Breast epithelium (tissue), 3 donors: ENCODE results near the gene ASB3.
"Not testable (repeated sequence)": the region's sequence is repeated elsewhere in the genome, so short reads cannot be mapped to it uniquely, and the experiment has no call there.

Source experiments
- POLR2AphosphoS5 ChIP-seq, 3 donors: sonication (generic); formaldehyde crosslinking; IDR thresholded peaks; one replicate each; pipeline ENCODE4 v1.6.1; 2017; ENCODE audit warnings: antibody characterized with exemption in 3 of 3
- TF ChIP-seq, protein P1 (sequence below), 3 donors: fragments of 450-650 bp; IDR thresholded peaks; one replicate each; pipeline ENCODE4 v1.5.1; 2016 to 2017; ENCODE audit warnings: antibody characterized with exemption in 3 of 3, mild to moderate bottlenecking in 3 of 3, moderate library complexity in 3 of 3

DNA sequence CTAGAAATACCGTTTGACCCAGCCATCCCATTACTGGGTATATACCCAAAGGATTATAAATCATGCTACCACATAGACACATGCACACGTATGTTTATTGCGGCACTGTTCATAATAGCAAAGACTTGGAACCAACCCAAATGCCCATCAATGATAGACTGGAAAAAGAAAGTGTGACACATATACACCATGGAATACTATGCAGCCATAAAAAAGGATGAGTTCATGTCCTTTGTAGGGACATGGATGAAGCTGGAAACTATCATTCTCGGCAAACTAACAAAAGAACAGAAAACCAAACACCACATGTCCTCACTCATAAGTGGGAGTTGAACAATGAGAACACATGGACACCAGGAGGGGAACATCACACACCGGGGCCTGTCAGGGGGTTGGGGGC lies 119.6 kb downstream of the ASB3 start:
- TF ChIP-seq, protein P1, sequence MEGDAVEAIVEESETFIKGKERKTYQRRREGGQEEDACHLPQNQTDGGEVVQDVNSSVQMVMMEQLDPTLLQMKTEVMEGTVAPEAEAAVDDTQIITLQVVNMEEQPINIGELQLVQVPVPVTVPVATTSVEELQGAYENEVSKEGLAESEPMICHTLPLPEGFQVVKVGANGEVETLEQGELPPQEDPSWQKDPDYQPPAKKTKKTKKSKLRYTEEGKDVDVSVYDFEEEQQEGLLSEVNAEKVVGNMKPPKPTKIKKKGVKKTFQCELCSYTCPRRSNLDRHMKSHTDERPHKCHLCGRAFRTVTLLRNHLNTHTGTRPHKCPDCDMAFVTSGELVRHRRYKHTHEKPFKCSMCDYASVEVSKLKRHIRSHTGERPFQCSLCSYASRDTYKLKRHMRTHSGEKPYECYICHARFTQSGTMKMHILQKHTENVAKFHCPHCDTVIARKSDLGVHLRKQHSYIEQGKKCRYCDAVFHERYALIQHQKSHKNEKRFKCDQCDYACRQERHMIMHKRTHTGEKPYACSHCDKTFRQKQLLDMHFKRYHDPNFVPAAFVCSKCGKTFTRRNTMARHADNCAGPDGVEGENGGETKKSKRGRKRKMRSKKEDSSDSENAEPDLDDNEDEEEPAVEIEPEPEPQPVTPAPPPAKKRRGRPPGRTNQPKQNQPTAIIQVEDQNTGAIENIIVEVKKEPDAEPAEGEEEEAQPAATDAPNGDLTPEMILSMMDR (IDR thresholded peaks at IDR 0.05) = not testable (repeated sequence)
- TF ChIP-seq POLR2AphosphoS5 (IDR thresholded peaks at IDR 0.05) = not testable (repeated sequence)
